H1 (cell line): ENCODE measurements around the gene YIPF3. TPM values are rescaled to one million over a fixed set of nuclear protein-coding genes. Genes with fewer than 3 reads are reported as not detected.
A peak's percentile ranks its signal among the peaks of the same experiment; 100 is the strongest.

ENCODE experiments used
- SIN3A ChIP-seq, 2 experiments: IDR thresholded peaks in 1 of 2; conservative IDR thresholded peaks in 1 of 2; 2 replicates each; pipeline ENCODE4 v1.6.1; 2011 to 2012; ENCODE audit warnings: low read length in 2 of 2, improper control_type of control experiment in 1 of 2, low read depth in 1 of 2, mild to moderate bottlenecking in 1 of 2
- polyA plus RNA-seq, 7 experiments: library from polyadenylated mRNA; depleted of rRNA in 3 of 7; stranded (reverse) in 5 of 7; unstranded in 2 of 7; fragments of >200 nt in 5 of 7; fragments of 200-250 nt in 2 of 7; gene quantifications; 1 replicate in 5 of 7; 2 replicates in 1 of 7; 4 replicates in 1 of 7; pipeline versions ENCODE4 v1.2.1 to v1.2.3, GENCODE V29; 2011 to 2013; ENCODE audit warnings: missing spikeins in 2 of 7, mixed read lengths in 2 of 7
- total RNA-seq: library from RNA; stranded (reverse); fragmentation: NEBNext Ultra II Directional; extraction: Animal tissue kit (Norgen Biotek cat#: 25700); gene quantifications from 2 replicates; pipeline ENCODE4 v1.2.1, GENCODE V29; 2021

Gene YIPF3
- total and polyA plus RNA-seq, 2 of the 8 experiments (the other 6 are each of a cell fraction or from before 2014, with no cell fraction given) = 77.2 to 225 TPM

DNA sequence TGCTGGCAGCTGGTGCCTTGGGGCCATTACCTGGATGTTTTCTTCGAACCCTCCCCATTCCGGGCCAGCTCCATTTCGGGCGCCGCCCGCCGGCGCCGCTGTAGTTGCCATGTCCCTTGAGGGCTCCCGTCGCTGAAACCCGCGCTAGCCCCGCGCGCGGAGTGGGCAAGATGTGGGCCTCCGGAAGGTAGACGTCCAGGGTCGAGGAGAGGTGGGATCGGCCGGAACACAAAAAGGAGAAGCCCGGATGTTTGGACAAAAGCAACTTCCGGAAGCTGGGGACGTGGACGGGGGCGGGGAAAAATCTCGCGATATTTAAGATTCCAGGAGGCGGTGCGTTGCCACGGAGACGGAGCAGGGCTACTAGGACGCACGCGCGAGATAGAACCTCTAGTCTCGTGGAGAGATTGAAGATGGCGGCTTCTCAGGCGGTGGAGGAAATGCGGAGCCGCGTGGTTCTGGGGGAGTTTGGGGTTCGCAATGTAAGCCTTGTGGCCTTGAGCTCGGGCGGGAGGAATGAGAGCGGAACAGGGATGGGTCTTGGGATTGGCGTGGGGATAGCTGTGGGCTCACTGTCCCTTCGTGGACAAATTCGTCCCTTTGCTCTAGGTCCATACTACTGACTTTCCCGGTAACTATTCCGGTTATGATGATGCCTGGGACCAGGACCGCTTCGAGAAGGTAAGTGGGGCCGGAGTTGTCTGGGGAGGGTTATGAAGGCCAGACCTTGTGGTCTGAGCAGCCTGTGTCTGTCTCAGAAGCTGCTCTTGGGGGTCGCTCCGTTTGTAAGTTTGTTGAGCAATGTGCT, at the start of gene YIPF3, which contains the start of gene POLR1C (continued):
- peak; percentile 59 to 96; a peak in 3 of 4 replicates for TF ChIP-seq SIN3A (conservative IDR thresholded peaks at IDR 0.05 in 1 of 2, IDR thresholded peaks at IDR 0.05 in 1 of 2; ENCODE audit: low read depth in 1 of 2, low read length in 2 of 2)
